ENCODE measurements around the gene TMCC3.

Gene TMCC3

GRCh38 chr12:94531196-94531720 lies 119.1 kb downstream of the TMCC3 start:
- DNase-seq (ENCODE audit: low spot score) = no peak

GRCh38 chr12:94525951-94526350 lies 124.4 kb downstream of the TMCC3 start:
- DNase-seq (ENCODE audit: low spot score) = no peak

All from HuH-7 (cell line).